ENCODE results near the gene GDF7. TPM values are rescaled to one million over a fixed set of nuclear protein-coding genes. Genes with fewer than 3 reads are reported as not detected.

Gene GDF7
- total RNA-seq, 2 donors from 2014 or later = 0.02 to 0.48 TPM

DNA sequence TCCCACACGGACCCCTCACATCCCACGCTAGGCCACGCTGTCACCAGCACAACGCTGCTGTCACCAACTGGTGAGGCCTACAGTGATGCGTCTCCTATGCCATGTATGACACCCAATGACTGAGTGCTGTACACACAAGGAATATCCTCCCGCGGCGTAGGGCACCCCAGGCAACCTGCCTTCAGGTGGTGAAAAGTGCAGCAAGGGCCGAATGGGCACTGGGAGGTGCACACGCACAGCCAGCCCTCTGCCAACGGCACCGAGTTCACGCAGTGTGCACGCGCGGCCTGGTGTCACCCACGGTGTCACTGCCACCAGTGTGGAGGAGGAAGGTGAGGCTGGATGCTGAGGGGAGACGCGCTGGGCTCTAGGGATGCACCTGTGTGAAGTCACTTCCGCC is 20.5 kb upstream of the GDF7 start:
- H3K9me3 Mint-ChIP-seq = no peaks in the 10 kb centered on the region
- H3K27me3 Mint-ChIP-seq = no peaks in the 10 kb centered on the region
- H3K4me1 Mint-ChIP-seq = peaks cover 14% of the 10 kb centered on the region
- peaks cover 11% of the 10 kb centered on the region for H3K36me3 Mint-ChIP-seq (ENCODE audit: low read depth)
- no peak overlapping the region for H3K27ac Mint-ChIP-seq
- no peak overlapping the region for H3K4me3 Mint-ChIP-seq
- no peak for ATAC-seq (replicated peaks)

- Mint-ChIP-seq H3K9me3 (no peaks in the 10 kb centered on the region), H3K27ac (no peak overlapping the region), H3K4me1 (peaks cover 14% of the 10 kb centered on the region), H3K36me3 (ENCODE audit: low read depth) (peaks cover 11% of the 10 kb centered on the region), H3K4me3 (no peak overlapping the region), H3K27me3 (no peaks in the 10 kb centered on the region)
- no peak for ATAC-seq (replicated peaks)
These were observed 19.7 kb upstream of the GDF7 start for GRCh38 chr2:20647211-20647610.

GRCh38 chr2:20647738-20648137 is 19.2 kb upstream of the GDF7 start:
- no peak overlapping the region for H3K4me3 Mint-ChIP-seq
- H3K4me1 Mint-ChIP-seq = peaks cover 14% of the 10 kb centered on the region
- H3K27me3 Mint-ChIP-seq = no peaks in the 10 kb centered on the region
- H3K36me3 Mint-ChIP-seq (ENCODE audit: low read depth) = peaks cover 11% of the 10 kb centered on the region
- H3K9me3 Mint-ChIP-seq = no peaks in the 10 kb centered on the region
- no peak for ATAC-seq (replicated peaks)
- H3K27ac Mint-ChIP-seq = no peak overlapping the region

- Mint-ChIP-seq H3K27ac (no peak overlapping the region), H3K27me3 (no peaks in the 10 kb centered on the region), H3K4me1 (peaks cover 14% of the 10 kb centered on the region), H3K36me3 (ENCODE audit: low read depth) (peaks cover 11% of the 10 kb centered on the region), H3K9me3 (no peaks in the 10 kb centered on the region), H3K4me3 (no peak overlapping the region)
- no peak for ATAC-seq (replicated peaks)
These were observed 18.7 kb upstream of the GDF7 start for GRCh38 chr2:20648206-20648605.

GRCh38 chr2:20648831-20649230 is 18.1 kb upstream of the GDF7 start:
- Mint-ChIP-seq H3K36me3 (ENCODE audit: low read depth) (peaks cover 11% of the 10 kb centered on the region), H3K27ac (peak overlapping the region; percentile 85), H3K27me3 (no peaks in the 10 kb centered on the region), H3K9me3 (no peaks in the 10 kb centered on the region), H3K4me1 (peaks cover 14% of the 10 kb centered on the region), H3K4me3 (no peak overlapping the region)
- no peak for ATAC-seq (replicated peaks)

DNA sequence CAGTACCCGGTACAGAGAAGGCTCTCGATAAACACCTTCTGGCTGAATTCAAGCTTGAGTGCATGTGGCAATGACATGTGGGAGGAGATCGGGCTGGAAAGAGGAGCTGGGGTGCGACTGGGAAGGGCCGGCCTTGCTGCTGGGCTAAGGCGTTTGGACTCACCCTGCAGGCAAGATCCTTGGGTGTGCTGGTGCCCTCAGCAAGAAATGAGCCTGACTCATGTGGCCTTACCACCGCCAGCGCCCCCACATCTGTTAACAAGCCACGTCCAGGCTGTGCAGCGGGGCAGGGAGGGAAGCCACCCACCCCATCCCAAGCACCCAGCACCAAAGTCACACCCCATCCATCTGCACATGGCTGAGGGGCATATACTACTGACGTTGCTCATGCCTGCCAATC is 17.4 kb upstream of the GDF7 start:
- Mint-ChIP-seq H3K27me3 (no peaks in the 10 kb centered on the region), H3K9me3 (no peaks in the 10 kb centered on the region), H3K4me1 (peaks cover 14% of the 10 kb centered on the region), H3K27ac (peak overlapping the region; percentile 85), H3K36me3 (ENCODE audit: low read depth) (peaks cover 5% of the 10 kb centered on the region), H3K4me3 (peak overlapping the region; percentile 88)
- ATAC-seq (replicated peaks) = peak; percentile 7

DNA sequence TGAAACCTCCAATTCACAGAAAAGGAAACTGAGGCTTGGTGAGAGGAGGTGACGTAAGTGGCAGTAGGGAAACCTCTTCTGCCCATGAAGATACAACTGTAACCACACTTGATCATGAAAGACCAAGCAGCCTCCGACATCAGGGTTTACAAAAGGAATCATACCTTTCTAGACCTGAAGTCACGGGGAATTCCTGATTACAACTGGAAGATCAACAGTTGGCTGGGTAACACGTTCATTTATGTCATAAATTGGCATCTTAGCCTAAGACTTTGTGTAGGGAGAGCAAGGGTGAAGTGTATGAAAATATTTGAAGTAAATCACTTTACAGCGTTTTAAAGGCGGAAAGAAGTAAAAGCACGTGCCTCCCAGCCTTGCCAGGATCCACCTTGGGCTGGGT is 17.0 kb upstream of the GDF7 start:
- Mint-ChIP-seq H3K4me1 (peaks cover 14% of the 10 kb centered on the region), H3K27me3 (no peaks in the 10 kb centered on the region), H3K9me3 (no peaks in the 10 kb centered on the region), H3K36me3 (ENCODE audit: low read depth) (peaks cover under 1% of the 10 kb centered on the region), H3K27ac (peak overlapping the region; percentile 85), H3K4me3 (peak overlapping the region; percentile 88)
- peak; percentile 3 for ATAC-seq (replicated peaks)

GRCh38 chr2:20650393-20650876 is 16.5 kb upstream of the GDF7 start:
- no peaks in the 10 kb centered on the region for H3K9me3 Mint-ChIP-seq
- H3K4me3 Mint-ChIP-seq = peak overlapping the region; percentile 88
- H3K4me1 Mint-ChIP-seq = peaks cover 14% of the 10 kb centered on the region
- H3K36me3 Mint-ChIP-seq (ENCODE audit: low read depth) = no peaks in the 10 kb centered on the region
- no peaks in the 10 kb centered on the region for H3K27me3 Mint-ChIP-seq
- peak overlapping the region; percentile 85 for H3K27ac Mint-ChIP-seq
- peak; percentile 7 for ATAC-seq (replicated peaks)

- peaks cover 14% of the 10 kb centered on the region for H3K4me1 Mint-ChIP-seq
- peak within 1 kb of the TSS; percentile 85 for H3K27ac Mint-ChIP-seq
- ATAC-seq (replicated peaks) = peak; percentile 93
- H3K9me3 Mint-ChIP-seq = no peaks in the 10 kb centered on the region
- H3K4me3 Mint-ChIP-seq = peak within 1 kb of the TSS; percentile 88
- H3K36me3 Mint-ChIP-seq (ENCODE audit: low read depth) = no peaks in the 10 kb centered on the region
- no peaks in the 10 kb centered on the region for H3K27me3 Mint-ChIP-seq
These were observed 15.8 kb upstream of the GDF7 start, which contains the start of gene HS1BP3 for GRCh38 chr2:20650877-20651730. TSS of gene HS1BP3 (minus strand) at chr2:20651098. CDS start at chr2:20651063, 35 bp downstream.

- Mint-ChIP-seq H3K9me3 (no peaks in the 10 kb centered on the region), H3K4me3 (peak overlapping the region; percentile 81), H3K27ac (peak overlapping the region; percentile 83), H3K27me3 (peaks cover 3% of the 10 kb centered on the region), H3K4me1 (peaks cover 14% of the 10 kb centered on the region), H3K36me3 (ENCODE audit: low read depth) (no peaks in the 10 kb centered on the region)
- ATAC-seq (replicated peaks) = no peak
These were observed 15.2 kb upstream of the GDF7 start for GRCh38 chr2:20651731-20652099.

DNA sequence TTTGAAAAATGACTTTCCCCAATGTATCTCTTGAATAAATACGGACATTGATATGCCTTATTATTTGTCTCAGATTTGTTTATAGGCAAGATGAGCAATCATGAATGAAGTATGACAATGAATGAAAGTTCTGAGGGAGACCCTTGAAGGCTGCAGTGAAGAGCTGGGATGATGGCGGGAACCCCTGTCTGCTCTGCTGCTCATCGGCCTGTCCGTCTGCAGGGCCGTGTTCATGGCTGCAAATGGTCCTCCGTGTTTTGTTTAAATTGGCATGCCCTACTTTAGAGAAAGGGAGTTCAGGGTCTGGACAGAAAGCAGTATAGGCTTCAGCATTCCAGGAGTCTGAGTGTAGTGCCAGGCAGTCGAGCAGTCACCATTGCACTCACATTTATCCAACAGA is 14.8 kb upstream of the GDF7 start:
- ATAC-seq (replicated peaks) = no peak
- H3K27me3 Mint-ChIP-seq = peaks cover 3% of the 10 kb centered on the region
- peaks cover 14% of the 10 kb centered on the region for H3K4me1 Mint-ChIP-seq
- H3K4me3 Mint-ChIP-seq = peak overlapping the region; percentile 81
- H3K27ac Mint-ChIP-seq = no peak overlapping the region
- no peaks in the 10 kb centered on the region for H3K9me3 Mint-ChIP-seq
- H3K36me3 Mint-ChIP-seq (ENCODE audit: low read depth) = no peaks in the 10 kb centered on the region

DNA sequence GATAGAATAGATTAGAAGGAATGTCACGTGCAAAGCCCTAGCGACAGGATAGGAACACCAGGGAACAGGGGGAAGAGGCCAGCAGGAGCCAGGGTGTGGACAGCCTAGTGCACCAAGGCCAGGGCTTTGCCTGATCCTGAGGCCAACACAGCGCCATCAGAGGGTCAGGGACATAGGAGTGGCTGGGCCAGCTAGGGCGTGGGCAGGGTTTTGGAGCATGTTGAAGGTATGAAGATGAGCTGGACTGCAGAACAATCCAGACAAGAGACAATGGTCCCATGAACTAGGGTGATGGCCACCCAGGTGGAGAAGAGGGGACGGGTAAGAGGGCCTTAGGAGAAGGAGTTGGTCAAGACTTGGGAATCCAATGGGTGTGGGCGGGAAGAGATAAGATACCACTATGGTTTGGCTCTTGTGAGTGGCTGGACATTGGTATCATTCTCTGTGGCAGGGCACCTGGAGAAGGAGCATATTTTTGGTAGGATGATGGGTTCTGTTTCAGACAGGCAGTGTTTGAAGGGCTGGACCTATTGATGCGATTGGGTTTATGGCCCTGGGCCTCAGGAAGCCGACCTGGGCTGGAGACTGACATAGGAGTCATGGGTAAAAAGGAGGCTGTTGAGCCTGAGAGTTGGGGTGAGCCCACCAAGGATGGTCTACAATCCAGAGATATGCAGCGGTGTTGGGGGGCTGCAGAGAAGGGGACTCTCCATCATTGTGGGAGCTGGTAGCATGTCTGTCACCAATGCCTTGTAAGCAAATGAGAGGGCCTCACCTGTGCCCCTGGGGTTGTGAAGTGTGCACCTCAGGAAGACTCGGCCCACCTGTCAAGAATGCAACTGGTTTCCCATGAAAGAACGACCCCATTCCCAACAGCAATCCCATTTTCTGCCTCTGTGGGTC is 14.0 kb upstream of the GDF7 start:
- H3K36me3 Mint-ChIP-seq (ENCODE audit: low read depth) = no peaks in the 10 kb centered on the region

DNA sequence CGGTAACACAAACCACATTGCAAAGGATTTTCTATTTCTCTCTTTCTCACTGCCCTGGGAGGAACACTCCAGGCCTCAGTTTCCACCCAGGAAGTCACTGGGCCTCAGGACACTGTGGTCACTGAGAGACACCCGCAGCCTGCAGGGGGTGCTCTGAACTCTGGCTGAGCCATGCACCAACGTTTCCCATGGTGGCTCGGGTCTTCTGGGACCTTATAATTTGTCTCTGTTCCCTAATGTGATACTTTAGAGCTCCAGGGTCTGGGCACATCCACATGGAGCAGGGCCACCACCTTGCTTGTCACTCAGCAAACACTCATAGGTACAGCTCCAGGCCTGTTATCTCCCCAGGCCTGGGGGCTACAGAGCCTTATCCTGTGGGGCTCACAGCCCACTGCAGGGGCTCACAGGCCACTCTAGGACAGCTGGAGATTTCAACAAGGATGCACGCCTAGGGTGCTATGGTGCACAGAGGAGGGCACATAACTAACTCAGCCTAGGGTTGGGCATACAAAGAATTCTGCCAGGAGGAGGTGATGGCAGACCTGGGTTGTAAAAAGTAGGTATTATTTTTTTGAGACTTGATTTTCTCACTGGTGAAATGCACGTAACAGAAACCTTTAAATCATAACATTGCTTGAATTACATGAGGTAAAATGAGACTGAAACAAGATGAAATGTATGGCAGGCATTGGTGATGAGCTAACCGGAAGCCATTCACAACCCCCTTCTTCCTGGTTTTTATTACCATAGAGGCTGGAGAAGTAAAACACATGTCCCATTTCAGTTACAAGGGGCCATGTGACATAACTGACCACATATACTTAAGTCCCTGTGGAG is 13.0 kb upstream of the GDF7 start:
- Mint-ChIP-seq H3K27me3 (peaks cover 6% of the 10 kb centered on the region), H3K4me3 (no peak overlapping the region), H3K27ac (no peak overlapping the region), H3K9me3 (no peaks in the 10 kb centered on the region), H3K36me3 (ENCODE audit: low read depth) (no peaks in the 10 kb centered on the region), H3K4me1 (peaks cover 14% of the 10 kb centered on the region)
- no peak for ATAC-seq (replicated peaks)

More for the DNA sequence above, 14.0 kb upstream of the GDF7 start:
- Mint-ChIP-seq H3K4me1 (peaks cover 14% of the 10 kb centered on the region), H3K9me3 (no peaks in the 10 kb centered on the region), H3K4me3 (no peak overlapping the region), H3K27ac (no peak overlapping the region), H3K27me3 (peaks cover 3% of the 10 kb centered on the region)
- ATAC-seq (replicated peaks) = no peak

- Mint-ChIP-seq H3K9me3 (no peaks in the 10 kb centered on the region), H3K27me3 (peaks cover 9% of the 10 kb centered on the region), H3K4me1 (peaks cover 8% of the 10 kb centered on the region), H3K4me3 (no peak overlapping the region), H3K36me3 (ENCODE audit: low read depth) (no peaks in the 10 kb centered on the region), H3K27ac (no peak overlapping the region)
- ATAC-seq (replicated peaks) = no peak
These were observed 12.5 kb upstream of the GDF7 start for GRCh38 chr2:20654535-20654813.
